OCI-LY1 (cell line): ENCODE results near the gene GRK2.

Source experiments
- EZH2 ChIP-seq: fragments of 200-600 bp; sonication (generic), shearing (Covaris generic); IDR thresholded peaks from 2 replicates; pipeline ENCODE4 v1.8.0; 2017; ENCODE audit warnings: borderline replicate concordance, mixed run types, mild to moderate bottlenecking, antibody characterized with exemption, low read length, moderate library complexity, mixed read lengths
- TF ChIP-seq, protein P1 (sequence below): fragments of 200-600 bp; sonication (generic), shearing (Covaris generic); IDR thresholded peaks from 2 replicates; pipeline ENCODE4 v1.5.1; 2017; ENCODE audit warnings: mild to moderate bottlenecking, antibody characterized with exemption, low read length, moderate library complexity, mixed read lengths

- TF ChIP-seq, protein P1, sequence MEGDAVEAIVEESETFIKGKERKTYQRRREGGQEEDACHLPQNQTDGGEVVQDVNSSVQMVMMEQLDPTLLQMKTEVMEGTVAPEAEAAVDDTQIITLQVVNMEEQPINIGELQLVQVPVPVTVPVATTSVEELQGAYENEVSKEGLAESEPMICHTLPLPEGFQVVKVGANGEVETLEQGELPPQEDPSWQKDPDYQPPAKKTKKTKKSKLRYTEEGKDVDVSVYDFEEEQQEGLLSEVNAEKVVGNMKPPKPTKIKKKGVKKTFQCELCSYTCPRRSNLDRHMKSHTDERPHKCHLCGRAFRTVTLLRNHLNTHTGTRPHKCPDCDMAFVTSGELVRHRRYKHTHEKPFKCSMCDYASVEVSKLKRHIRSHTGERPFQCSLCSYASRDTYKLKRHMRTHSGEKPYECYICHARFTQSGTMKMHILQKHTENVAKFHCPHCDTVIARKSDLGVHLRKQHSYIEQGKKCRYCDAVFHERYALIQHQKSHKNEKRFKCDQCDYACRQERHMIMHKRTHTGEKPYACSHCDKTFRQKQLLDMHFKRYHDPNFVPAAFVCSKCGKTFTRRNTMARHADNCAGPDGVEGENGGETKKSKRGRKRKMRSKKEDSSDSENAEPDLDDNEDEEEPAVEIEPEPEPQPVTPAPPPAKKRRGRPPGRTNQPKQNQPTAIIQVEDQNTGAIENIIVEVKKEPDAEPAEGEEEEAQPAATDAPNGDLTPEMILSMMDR = no peak
- no peak for TF ChIP-seq EZH2
Measured at GRCh38 chr11:67311051-67311555, 44.8 kb downstream of the GRK2 start.
